A549 (cell line): ENCODE data around the gene VIT.

Experiments
- CTCF ChIP-seq: fragments of >200 bp; sonication (Bioruptor Twin); formaldehyde crosslinking; IDR thresholded peaks from 3 replicates; pipeline ENCODE4 v1.5.1; 2016
- KDM1A ChIP-seq: fragments of 200-600 bp; sonication (generic); IDR thresholded peaks from 2 replicates; pipeline ENCODE4 v1.6.1; 2016; ENCODE audit warnings: low read depth, mild to moderate bottlenecking
- KDM5A ChIP-seq: fragments of 200-600 bp; sonication (generic); IDR thresholded peaks from 2 replicates; pipeline ENCODE4 v1.6.1; 2016; ENCODE audit warnings: antibody characterized with exemption, mild to moderate bottlenecking
- MAX ChIP-seq: IDR thresholded peaks from 2 replicates; pipeline ENCODE4 v1.6.1; 2012
- RFX5 ChIP-seq: fragments of 450-650 bp; IDR thresholded peaks from 2 replicates; pipeline ENCODE4 v1.7.1; 2014; ENCODE audit warnings: antibody characterized with exemption, mild to moderate bottlenecking, moderate library complexity
- TF ChIP-seq, protein P1 (sequence below): IDR thresholded peaks from 2 replicates; pipeline ENCODE4 v1.6.1; 2012; ENCODE audit warnings: low read depth, borderline replicate concordance
- TF ChIP-seq, protein P2 (sequence below): fragments of 200-600 bp; sonication (generic); IDR thresholded peaks from 2 replicates; pipeline ENCODE4 v1.6.1; 2016; ENCODE audit warnings: antibody characterized with exemption, mild to moderate bottlenecking, moderate library complexity

DNA sequence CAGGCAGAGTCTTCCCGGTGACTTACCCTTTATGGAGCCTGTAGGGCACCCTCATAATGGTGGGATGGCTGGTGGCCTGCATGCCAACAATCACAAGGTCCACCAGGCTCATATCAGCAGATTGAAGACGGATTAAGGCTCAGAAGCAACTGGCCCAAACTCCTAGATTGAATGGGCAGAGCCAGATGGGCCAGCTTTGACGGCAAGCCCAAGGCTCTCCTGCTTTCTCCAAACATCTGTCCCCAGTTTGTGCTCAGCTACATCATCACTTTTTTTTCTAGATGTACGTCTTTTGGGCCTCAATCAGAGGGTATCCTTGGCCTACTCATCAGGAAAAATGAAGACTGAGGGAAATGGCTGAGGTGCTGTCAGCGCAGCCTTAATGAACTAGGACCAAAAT lies 114.6 kb downstream of the VIT start:
- no peak for TF ChIP-seq KDM1A
- TF ChIP-seq MAX, result no peak
- TF ChIP-seq CTCF, result no peak
- TF ChIP-seq, protein P1, sequence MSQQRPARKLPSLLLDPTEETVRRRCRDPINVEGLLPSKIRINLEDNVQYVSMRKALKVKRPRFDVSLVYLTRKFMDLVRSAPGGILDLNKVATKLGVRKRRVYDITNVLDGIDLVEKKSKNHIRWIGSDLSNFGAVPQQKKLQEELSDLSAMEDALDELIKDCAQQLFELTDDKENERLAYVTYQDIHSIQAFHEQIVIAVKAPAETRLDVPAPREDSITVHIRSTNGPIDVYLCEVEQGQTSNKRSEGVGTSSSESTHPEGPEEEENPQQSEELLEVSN, result no peak
- TF ChIP-seq RFX5, result no peak
- TF ChIP-seq, protein P2, sequence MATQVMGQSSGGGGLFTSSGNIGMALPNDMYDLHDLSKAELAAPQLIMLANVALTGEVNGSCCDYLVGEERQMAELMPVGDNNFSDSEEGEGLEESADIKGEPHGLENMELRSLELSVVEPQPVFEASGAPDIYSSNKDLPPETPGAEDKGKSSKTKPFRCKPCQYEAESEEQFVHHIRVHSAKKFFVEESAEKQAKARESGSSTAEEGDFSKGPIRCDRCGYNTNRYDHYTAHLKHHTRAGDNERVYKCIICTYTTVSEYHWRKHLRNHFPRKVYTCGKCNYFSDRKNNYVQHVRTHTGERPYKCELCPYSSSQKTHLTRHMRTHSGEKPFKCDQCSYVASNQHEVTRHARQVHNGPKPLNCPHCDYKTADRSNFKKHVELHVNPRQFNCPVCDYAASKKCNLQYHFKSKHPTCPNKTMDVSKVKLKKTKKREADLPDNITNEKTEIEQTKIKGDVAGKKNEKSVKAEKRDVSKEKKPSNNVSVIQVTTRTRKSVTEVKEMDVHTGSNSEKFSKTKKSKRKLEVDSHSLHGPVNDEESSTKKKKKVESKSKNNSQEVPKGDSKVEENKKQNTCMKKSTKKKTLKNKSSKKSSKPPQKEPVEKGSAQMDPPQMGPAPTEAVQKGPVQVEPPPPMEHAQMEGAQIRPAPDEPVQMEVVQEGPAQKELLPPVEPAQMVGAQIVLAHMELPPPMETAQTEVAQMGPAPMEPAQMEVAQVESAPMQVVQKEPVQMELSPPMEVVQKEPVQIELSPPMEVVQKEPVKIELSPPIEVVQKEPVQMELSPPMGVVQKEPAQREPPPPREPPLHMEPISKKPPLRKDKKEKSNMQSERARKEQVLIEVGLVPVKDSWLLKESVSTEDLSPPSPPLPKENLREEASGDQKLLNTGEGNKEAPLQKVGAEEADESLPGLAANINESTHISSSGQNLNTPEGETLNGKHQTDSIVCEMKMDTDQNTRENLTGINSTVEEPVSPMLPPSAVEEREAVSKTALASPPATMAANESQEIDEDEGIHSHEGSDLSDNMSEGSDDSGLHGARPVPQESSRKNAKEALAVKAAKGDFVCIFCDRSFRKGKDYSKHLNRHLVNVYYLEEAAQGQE, result no peak
- no peak for TF ChIP-seq KDM5A
